OCI-LY3 (cell line): ENCODE results near the gene KBTBD8.
A peak's percentile ranks its signal among the peaks of the same experiment; 100 is the strongest.

ENCODE experiments used
- H2AFZ ChIP-seq: fragments of 200-600, 300-600 bp; shearing (Covaris generic); 2 replicates; pipeline ENCODE4 v1.6.0; 2014; ENCODE audit warnings: antibody characterized with exemption, low read depth, low read length
- H3K27ac ChIP-seq: fragments of 200-600, 300-600 bp; sonication (generic); 2 replicates; pipeline ENCODE4 v1.5.1; 2014; ENCODE audit warnings: mild to moderate bottlenecking, low read length, moderate library complexity, mixed read lengths
- H3K27me3 ChIP-seq: fragments of 200-600, 300-600 bp; sonication (generic); 2 replicates; pipeline ENCODE4 v1.6.1; 2014; ENCODE audit warnings: low read depth, low read length, mixed read lengths
- H3K36me3 ChIP-seq: fragments of 200-600, 300-600 bp; sonication (generic); replicated peaks from 2 replicates; pipeline ENCODE3; 2014; ENCODE audit warnings: low read depth, low read length, mixed read lengths
- H3K4me1 ChIP-seq: fragments of 300-600, 200-600 bp; sonication (generic); 2 replicates; pipeline ENCODE4 v1.6.1; 2014; ENCODE audit warnings: low read length, mixed read lengths
- H3K4me2 ChIP-seq: fragments of 200-600, 300-600 bp; sonication (generic); 2 replicates; pipeline ENCODE4 v1.6.1; 2014; ENCODE audit warnings: low read length, mixed read lengths
- H3K4me3 ChIP-seq: fragments of 300-600, 200-600 bp; sonication (generic); 2 replicates; pipeline ENCODE4 v1.5.1; 2014; ENCODE audit warnings: antibody characterized with exemption, mild to moderate bottlenecking, low read length, moderate library complexity
- H3K79me2 ChIP-seq: fragments of 300-600, 200-600 bp; shearing (Covaris generic); 2 replicates; pipeline ENCODE4 v1.6.1; 2014; ENCODE audit warnings: mild to moderate bottlenecking, low read length, mixed read lengths
- H3K9ac ChIP-seq: fragments of 300-600, 200-600 bp; shearing (Covaris generic); 2 replicates; pipeline ENCODE4 v1.6.0; 2014; ENCODE audit warnings: mild to moderate bottlenecking, low read length, moderate library complexity
- H3K9me3 ChIP-seq: fragments of 200-600, 300-600 bp; shearing (Covaris generic); 2 replicates; pipeline ENCODE4 v1.6.1; 2014; ENCODE audit warnings: low read length, mixed read lengths; ENCODE audit not compliant: insufficient read depth
- H4K20me1 ChIP-seq: fragments of 200-600, 300-600 bp; sonication (generic); 2 replicates; pipeline ENCODE4 v1.6.1; 2016; ENCODE audit warnings: low read length, mixed read lengths; ENCODE audit not compliant: insufficient read depth
- CTCF ChIP-seq: fragments of 200-600, 300-600 bp; sonication (generic); IDR thresholded peaks from 2 replicates; pipeline ENCODE4 v1.5.1; 2014; ENCODE audit warnings: antibody characterized with exemption, low read length, low read depth
- EZH2phosphoT487 ChIP-seq: fragments of 200-600 bp; shearing (Covaris generic); IDR thresholded peaks from 2 replicates; pipeline ENCODE4 v1.6.1; 2018; ENCODE audit warnings: antibody characterized with exemption, mixed run types, low read depth

The KBTBD8 gene

GRCh38 chr3:66983101-66983500 lies 15.0 kb upstream of the KBTBD8 start:
- Histone ChIP-seq H3K27me3 (no peaks in the 10 kb centered on the region), H3K27ac (no peak overlapping the region), H2AFZ (no peak overlapping the region), H3K4me3 (no peak overlapping the region), H3K9me3 (no peaks in the 10 kb centered on the region), H4K20me1 (no peaks in the 10 kb centered on the region), H3K4me1 (peaks cover 6% of the 10 kb centered on the region; the same call in 1 of the 2 replicates), H3K79me2 (no peaks in the 10 kb centered on the region), H3K9ac (no peak overlapping the region), H3K4me2 (no peak overlapping the region), H3K36me3 (no peaks in the 10 kb centered on the region)
- TF ChIP-seq CTCF (no peak), EZH2phosphoT487 (no peak)

GRCh38 chr3:66985336-66985920 lies 12.7 kb upstream of the KBTBD8 start:
- Histone ChIP-seq H3K27me3 (no peaks in the 10 kb centered on the region), H2AFZ (no peak overlapping the region), H3K27ac (no peak overlapping the region), H3K9me3 (no peaks in the 10 kb centered on the region), H3K36me3 (no peaks in the 10 kb centered on the region), H3K79me2 (no peaks in the 10 kb centered on the region), H3K9ac (no peak overlapping the region), H4K20me1 (no peaks in the 10 kb centered on the region), H3K4me2 (no peak overlapping the region), H3K4me1 (peaks cover 8% of the 10 kb centered on the region), H3K4me3 (no peak overlapping the region)
- TF ChIP-seq CTCF (no peak), EZH2phosphoT487 (no peak)

GRCh38 chr3:66986406-66986805 lies 11.7 kb upstream of the KBTBD8 start:
- Histone ChIP-seq H3K36me3 (no peaks in the 10 kb centered on the region), H3K27me3 (no peaks in the 10 kb centered on the region), H3K9ac (no peak overlapping the region), H3K4me1 (peaks cover 13% of the 10 kb centered on the region), H2AFZ (no peak overlapping the region), H4K20me1 (no peaks in the 10 kb centered on the region), H3K4me2 (no peak overlapping the region), H3K4me3 (no peak overlapping the region), H3K79me2 (no peaks in the 10 kb centered on the region), H3K9me3 (no peaks in the 10 kb centered on the region), H3K27ac (no peak overlapping the region)
- TF ChIP-seq CTCF: no peak
- TF ChIP-seq EZH2phosphoT487: no peak

- H3K79me2 ChIP-seq: no peaks in the 10 kb centered on the region
- H3K27ac ChIP-seq: no peak overlapping the region
- no peaks in the 10 kb centered on the region for H3K27me3 ChIP-seq
- no peak for TF ChIP-seq EZH2phosphoT487
- no peak for TF ChIP-seq CTCF
- peaks cover 13% of the 10 kb centered on the region for H3K4me1 ChIP-seq
- no peaks in the 10 kb centered on the region for H4K20me1 ChIP-seq
- H3K4me3 ChIP-seq: no peak overlapping the region
- H3K9ac ChIP-seq: no peak overlapping the region; the same call in 1 of the 2 replicates
- peak overlapping the region; percentile 82 for H3K4me2 ChIP-seq
- H2AFZ ChIP-seq: no peak overlapping the region
- H3K9me3 ChIP-seq: no peaks in the 10 kb centered on the region
- no peaks in the 10 kb centered on the region for H3K36me3 ChIP-seq
Observed at GRCh38 chr3:66989241-66989640, 8.9 kb upstream of the KBTBD8 start.
